Stimulated activated naive B cell treated with anti-CD40 and anti-IgM and Interleukin-4, amounts not matched to agents 10 μg/mL and 1 μg/mL and 100 μg/mL, for 72 hours (primary cell): ENCODE measurements around the gene GSAP.

Experiments
- ATAC-seq, 2 donors: fragments of 150-1000 bp; cut with Tn5 transposase; replicated peaks; 2 replicates each; pipeline ENCODE4 v1.10.0; 2021; ENCODE audit warnings: moderate library complexity in 1 of 2
- DNase-seq: peaks from one replicate; pipeline ENCODE4 v3.0.0; 2021
- H3K27ac Mint-ChIP-seq: one replicate; pipeline ENCODE4 v1.8.0; 2022; ENCODE audit warnings: mild to moderate bottlenecking, mixed read lengths
- H3K27me3 Mint-ChIP-seq, 2 donors: one replicate each; pipeline ENCODE4 v1.8.0; 2022; ENCODE audit warnings: mixed read lengths in 2 of 2
- H3K36me3 Mint-ChIP-seq, 2 donors: one replicate each; pipeline ENCODE4 v1.8.0; 2022; ENCODE audit warnings: mixed read lengths in 2 of 2, mild to moderate bottlenecking in 1 of 2
- H3K4me1 Mint-ChIP-seq, 2 donors: one replicate each; pipeline ENCODE4 v1.8.0; 2022; ENCODE audit warnings: mixed read lengths in 2 of 2, mild to moderate bottlenecking in 1 of 2
- H3K4me3 Mint-ChIP-seq, 2 donors: one replicate each; pipeline ENCODE4 v1.8.0; 2022; ENCODE audit warnings: mild to moderate bottlenecking in 2 of 2, mixed read lengths in 2 of 2, moderate library complexity in 1 of 2
- H3K9me3 Mint-ChIP-seq, 2 donors: one replicate each; pipeline ENCODE4 v1.8.0; 2022; ENCODE audit warnings: mixed read lengths in 2 of 2, mild to moderate bottlenecking in 1 of 2

GSAP gene

GRCh38 chr7:77313085-77313484, 103.1 kb downstream of the GSAP start:
- H3K27ac Mint-ChIP-seq = no peak overlapping the region
- no peak for DNase-seq
- no peak overlapping the region for H3K4me3 Mint-ChIP-seq
- peaks cover 0 to 2% of the 10 kb centered on the region in 2 donors for H3K9me3 Mint-ChIP-seq
- H3K27me3 Mint-ChIP-seq = no peaks in the 10 kb centered on the region
- H3K36me3 Mint-ChIP-seq = peaks cover 47 to 57% of the 10 kb centered on the region in 2 donors
- H3K4me1 Mint-ChIP-seq = peaks cover 7 to 21% of the 10 kb centered on the region in 2 donors
- ATAC-seq = no peak

GRCh38 chr7:77310982-77311381, 105.2 kb downstream of the GSAP start:
- Mint-ChIP-seq H3K9me3 (peaks cover 6 to 8% of the 10 kb centered on the region in 2 donors), H3K27me3 (no peaks in the 10 kb centered on the region), H3K4me3 (no peak overlapping the region), H3K4me1 (peaks cover 4 to 14% of the 10 kb centered on the region in 2 donors), H3K36me3 (peaks cover 50 to 60% of the 10 kb centered on the region in 2 donors), H3K27ac (no peak overlapping the region)
- ATAC-seq (no peak), DNase-seq (no peak)

- Mint-ChIP-seq H3K36me3 (peaks cover 54 to 62% of the 10 kb centered on the region in 2 donors), H3K9me3 (peaks cover 9 to 19% of the 10 kb centered on the region in 2 donors), H3K27ac (no peak overlapping the region), H3K4me3 (no peak overlapping the region), H3K4me1 (peaks cover 1 to 14% of the 10 kb centered on the region in 2 donors), H3K27me3 (no peaks in the 10 kb centered on the region)
- DNase-seq (no peak), ATAC-seq (no peak)
Measured at GRCh38 chr7:77309714-77310220, 106.4 kb downstream of the GSAP start.

- H3K27me3 Mint-ChIP-seq = no peaks in the 10 kb centered on the region
- DNase-seq (no peak), ATAC-seq (no peak)
- peaks cover 15 to 26% of the 10 kb centered on the region in 2 donors for H3K9me3 Mint-ChIP-seq
- no peak overlapping the region for H3K4me3 Mint-ChIP-seq
- peaks cover 47 to 59% of the 10 kb centered on the region in 2 donors for H3K36me3 Mint-ChIP-seq
- no peak overlapping the region for H3K27ac Mint-ChIP-seq
- H3K4me1 Mint-ChIP-seq = peaks cover 1 to 14% of the 10 kb centered on the region in 2 donors
Measured at GRCh38 chr7:77308792-77309191, 107.4 kb downstream of the GSAP start.

- H3K27ac Mint-ChIP-seq = no peak overlapping the region
Measured at GRCh38 chr7:77306231-77307067, 109.7 kb downstream of the GSAP start.

GRCh38 chr7:77295549-77295948, 120.6 kb downstream of the GSAP start:
- DNase-seq (no peak), ATAC-seq (no peak)
- Mint-ChIP-seq H3K4me1 (no peaks in the 10 kb centered on the region), H3K36me3 (peaks cover 10 to 19% of the 10 kb centered on the region in 2 donors), H3K27me3 (no peaks in the 10 kb centered on the region), H3K9me3 (peaks cover 22 to 28% of the 10 kb centered on the region in 2 donors), H3K27ac (no peak overlapping the region), H3K4me3 (no peak overlapping the region)

More at GRCh38 chr7:77306231-77307067, 109.7 kb downstream of the GSAP start:
- peaks cover 52 to 64% of the 10 kb centered on the region in 2 donors for H3K36me3 Mint-ChIP-seq
- no peaks in the 10 kb centered on the region for H3K27me3 Mint-ChIP-seq
- H3K4me1 Mint-ChIP-seq = peaks cover 1 to 14% of the 10 kb centered on the region in 2 donors
- ATAC-seq (no peak), DNase-seq (no peak)
- peaks cover 28 to 46% of the 10 kb centered on the region in 2 donors for H3K9me3 Mint-ChIP-seq
- H3K4me3 Mint-ChIP-seq = no peak overlapping the region

- peaks cover 13 to 15% of the 10 kb centered on the region in 2 donors for H3K9me3 Mint-ChIP-seq
- peaks cover 7 to 19% of the 10 kb centered on the region in 2 donors for H3K36me3 Mint-ChIP-seq
- ATAC-seq = peak in 1 of 2 donors; percentile 39
- H3K4me1 Mint-ChIP-seq = peaks cover 9 to 15% of the 10 kb centered on the region in 2 donors
- H3K27me3 Mint-ChIP-seq = no peaks in the 10 kb centered on the region
- DNase-seq = no peak
- H3K27ac Mint-ChIP-seq = no peak overlapping the region
- H3K4me3 Mint-ChIP-seq = no peak overlapping the region
Measured at GRCh38 chr7:77293046-77293445, 123.1 kb downstream of the GSAP start.

- peaks cover 11 to 24% of the 10 kb centered on the region in 2 donors for H3K4me1 Mint-ChIP-seq
- H3K4me3 Mint-ChIP-seq = no peak overlapping the region
- H3K27ac Mint-ChIP-seq = no peak overlapping the region
- H3K36me3 Mint-ChIP-seq = peaks cover 2 to 7% of the 10 kb centered on the region in 2 donors
- no peaks in the 10 kb centered on the region for H3K27me3 Mint-ChIP-seq
- no peak for DNase-seq
- H3K9me3 Mint-ChIP-seq = peaks cover 3 to 8% of the 10 kb centered on the region in 2 donors
- ATAC-seq = no peak
Measured at GRCh38 chr7:77290425-77290824, 125.7 kb downstream of the GSAP start.

GRCh38 chr7:77289387-77289786, 126.8 kb downstream of the GSAP start:
- Mint-ChIP-seq H3K9me3 (peaks cover 3 to 8% of the 10 kb centered on the region in 2 donors), H3K4me1 (peaks cover 11 to 24% of the 10 kb centered on the region in 2 donors), H3K27ac (no peak overlapping the region), H3K36me3 (peaks cover 2 to 7% of the 10 kb centered on the region in 2 donors), H3K27me3 (no peaks in the 10 kb centered on the region), H3K4me3 (no peak overlapping the region)
- ATAC-seq (no peak), DNase-seq (no peak)

GRCh38 chr7:77288676-77289320, 127.4 kb downstream of the GSAP start:
- peak; percentile 49 to 56 for ATAC-seq
- Mint-ChIP-seq H3K36me3 (peaks cover 2 to 7% of the 10 kb centered on the region in 2 donors), H3K9me3 (peaks cover 3 to 8% of the 10 kb centered on the region in 2 donors), H3K4me1 (peaks cover 11 to 24% of the 10 kb centered on the region in 2 donors), H3K4me3 (no peak overlapping the region), H3K27ac (no peak overlapping the region), H3K27me3 (no peaks in the 10 kb centered on the region)
- DNase-seq = no peak

- Mint-ChIP-seq H3K4me3 (no peak overlapping the region), H3K4me1 (peaks cover 19 to 30% of the 10 kb centered on the region in 2 donors), H3K27ac (no peak overlapping the region)
Measured at GRCh38 chr7:77284616-77285015, 131.5 kb downstream of the GSAP start.

GRCh38 chr7:77284005-77284404, 132.1 kb downstream of the GSAP start:
- Mint-ChIP-seq H3K4me1 (peaks cover 17 to 25% of the 10 kb centered on the region in 2 donors), H3K9me3 (peaks cover 3 to 4% of the 10 kb centered on the region in 2 donors), H3K36me3 (peaks cover 0 to 7% of the 10 kb centered on the region in 2 donors), H3K27me3 (no peaks in the 10 kb centered on the region), H3K4me3 (no peak overlapping the region), H3K27ac (no peak overlapping the region)
- ATAC-seq = no peak
- no peak for DNase-seq

More at GRCh38 chr7:77284616-77285015, 131.5 kb downstream of the GSAP start:
- Mint-ChIP-seq H3K9me3 (peaks cover 3 to 8% of the 10 kb centered on the region in 2 donors), H3K27me3 (no peaks in the 10 kb centered on the region), H3K36me3 (peaks cover 2 to 7% of the 10 kb centered on the region in 2 donors)
- DNase-seq (no peak), ATAC-seq (no peak)

GRCh38 chr7:77282897-77283296, 133.3 kb downstream of the GSAP start:
- Mint-ChIP-seq H3K36me3 (peaks cover 0 to 1% of the 10 kb centered on the region in 2 donors), H3K9me3 (peaks cover 3% of the 10 kb centered on the region in 2 donors), H3K27me3 (no peaks in the 10 kb centered on the region), H3K27ac (no peak overlapping the region), H3K4me3 (no peak overlapping the region), H3K4me1 (peaks cover 9 to 14% of the 10 kb centered on the region in 2 donors)
- ATAC-seq (no peak), DNase-seq (no peak)

- H3K9me3 Mint-ChIP-seq = peaks cover 1 to 3% of the 10 kb centered on the region in 2 donors
- ATAC-seq (peak in 1 of 2 donors; percentile 34), DNase-seq (no peak)
- H3K4me1 Mint-ChIP-seq = peaks cover 7 to 8% of the 10 kb centered on the region in 2 donors
- H3K27me3 Mint-ChIP-seq = no peaks in the 10 kb centered on the region
- H3K27ac Mint-ChIP-seq = no peak overlapping the region
- H3K36me3 Mint-ChIP-seq = no peaks in the 10 kb centered on the region
- H3K4me3 Mint-ChIP-seq = no peak overlapping the region
Measured at GRCh38 chr7:77281780-77282478, 134.2 kb downstream of the GSAP start.
